Endothelial cell of umbilical vein (primary cell): ENCODE measurements around the gene MDH2. TPM values are rescaled to one million over a fixed set of nuclear protein-coding genes. Genes with fewer than 3 reads are reported as not detected.
A peak's percentile ranks its signal among the peaks of the same experiment; 100 is the strongest.

Source experiments
- BruUV-seq: library from RNA; stranded (reverse); fragments of 400-500 nt; replicated peaks from 2 replicates; lab custom pipeline; 2021; lab: Mats Ljungman, UMichigan
- CTCF ChIA-PET: fragments of 300-600, 350-600 bp; sonication (Branson Sonifier 250); formaldehyde crosslinking; loops from one replicate; lab custom pipeline; 2021; ENCODE audit warnings: antibody characterized with exemption, inconsistent platforms; lab: Charles Lee
- POLR2A ChIA-PET: fragments of 300-600, 350-600 bp; sonication (Branson Sonifier 250); formaldehyde crosslinking; loops from one replicate; lab custom pipeline; 2021; ENCODE audit warnings: antibody characterized with exemption, inconsistent platforms; lab: Charles Lee
- DNase-seq: peaks from one replicate; pipeline ENCODE4 v3.0.0-alpha.2; 2011; ENCODE audit warnings: low read depth, low spot score
- FAIRE-seq: peaks from 2 replicates; lab custom pipeline; 2011; peaks lifted over from hg19 to GRCh38; lab: Jason Lieb, UNC
- H2AFZ ChIP-seq: 2 replicates; pipeline ENCODE4 v1.6.0; 2012; ENCODE audit warnings: low read depth, low read length, control low read depth, inconsistent platforms
- H3K27ac ChIP-seq: 2 replicates; pipeline ENCODE4 v1.5.1; 2011; ENCODE audit warnings: low read depth, mild to moderate bottlenecking, control low read depth, low read length, moderate library complexity; ENCODE audit not compliant: insufficient read depth
- H3K27me3 ChIP-seq, 2 experiments: 2 replicates each; pipeline versions ENCODE4 v1.6.0 to v1.6.1; 2011; ENCODE audit warnings: low read length in 2 of 2, mixed read lengths in 1 of 2; ENCODE audit not compliant: control insufficient read depth in 2 of 2, insufficient read depth in 2 of 2
- H3K36me3 ChIP-seq, 2 experiments: 2 replicates in 1 of 2; 3 replicates in 1 of 2; pipeline ENCODE4 v1.5.1; 2011; ENCODE audit warnings: low read length in 2 of 2, mild to moderate bottlenecking in 1 of 2, moderate library complexity in 1 of 2; ENCODE audit not compliant: control insufficient read depth in 2 of 2, insufficient read depth in 2 of 2; ENCODE audit errors: extremely low read depth in 1 of 2
- H3K4me1 ChIP-seq: 3 replicates; pipeline ENCODE4 v1.5.1; 2011; ENCODE audit warnings: mild to moderate bottlenecking, low read length; ENCODE audit not compliant: control insufficient read depth, insufficient read depth; ENCODE audit errors: extremely low read depth
- H3K4me2 ChIP-seq: 2 replicates; pipeline ENCODE4 v1.6.1; 2011; ENCODE audit warnings: low read length, control low read depth, mixed read lengths; ENCODE audit not compliant: insufficient read depth
- H3K4me3 ChIP-seq, 3 experiments: fragments of 200-600 bp in 1 of 3; sonication (generic), shearing (Covaris generic) in 1 of 3; replicated peaks in 1 of 3; 2 replicates each; pipeline ENCODE4 v1.5.1; 2011 to 2016; ENCODE audit warnings: control low read depth in 3 of 3, low read length in 3 of 3, mild to moderate bottlenecking in 2 of 3, inconsistent platforms in 1 of 3, low read depth in 1 of 3, moderate library complexity in 1 of 3; ENCODE audit not compliant: insufficient read depth in 1 of 3
- H3K79me2 ChIP-seq: 2 replicates; pipeline ENCODE4 v1.6.0; 2012; ENCODE audit warnings: low read length, inconsistent platforms; ENCODE audit not compliant: control insufficient read depth, insufficient read depth
- H3K9ac ChIP-seq: replicated peaks from 2 replicates; pipeline ENCODE3; 2011; ENCODE audit warnings: low read length, control low read depth; ENCODE audit not compliant: insufficient read depth; ENCODE audit errors: extremely low read depth
- H3K9me1 ChIP-seq: replicated peaks from 3 replicates; pipeline ENCODE4 v1.6.0; 2011; ENCODE audit warnings: mild to moderate bottlenecking, low read length; ENCODE audit not compliant: control insufficient read depth, insufficient read depth; ENCODE audit errors: extremely low read depth
- H3K9me3 ChIP-seq: replicated peaks from 2 replicates; pipeline ENCODE4 v1.5.1; 2012; ENCODE audit warnings: low read length, inconsistent platforms; ENCODE audit not compliant: control insufficient read depth, insufficient read depth
- H4K20me1 ChIP-seq: replicated peaks from 2 replicates; pipeline ENCODE3; 2011; ENCODE audit warnings: mild to moderate bottlenecking, low read length; ENCODE audit not compliant: control insufficient read depth, insufficient read depth; ENCODE audit errors: extremely low read depth
- CTCF ChIP-seq, 2 donors: IDR thresholded peaks; 1 replicate in 1 of 2; 2 replicates in 1 of 2; pipeline ENCODE4 v1.5.1; 2011; ENCODE audit warnings: low read length in 2 of 2, mild to moderate bottlenecking in 2 of 2, moderate library complexity in 2 of 2, control low read depth in 1 of 2, inconsistent platforms in 1 of 2, low read depth in 1 of 2; ENCODE audit not compliant: insufficient read depth in 1 of 2; ENCODE audit errors: extremely low read depth in 1 of 2
- EZH2 ChIP-seq: IDR thresholded peaks from 2 replicates; pipeline ENCODE4 v1.6.1; 2012; ENCODE audit warnings: borderline replicate concordance, low read depth, mild to moderate bottlenecking, moderate library complexity, low read length, inconsistent platforms; ENCODE audit not compliant: severe bottlenecking
- FOS ChIP-seq: IDR thresholded peaks from 2 replicates; pipeline ENCODE4 v1.6.1; 2011; ENCODE audit warnings: mild to moderate bottlenecking, low read length, moderate library complexity, borderline replicate concordance; ENCODE audit not compliant: insufficient read depth
- GATA2 ChIP-seq: IDR thresholded peaks from 2 replicates; pipeline ENCODE4 v1.7.0; 2011; ENCODE audit warnings: low read depth, mild to moderate bottlenecking, moderate library complexity, mixed read lengths, low read length; ENCODE audit not compliant: insufficient read length, insufficient read depth
- JUN ChIP-seq: IDR thresholded peaks from 2 replicates; pipeline ENCODE4 v1.6.1; 2011; ENCODE audit warnings: borderline replicate concordance, low read depth; ENCODE audit not compliant: insufficient read length, insufficient read depth
- MAX ChIP-seq: IDR thresholded peaks from 2 replicates; pipeline ENCODE4 v1.6.1; 2011; ENCODE audit not compliant: insufficient read depth, insufficient read length
- MYC ChIP-seq: IDR thresholded peaks from one replicate; pipeline ENCODE4 v1.6.1; 2011; ENCODE audit warnings: mild to moderate bottlenecking, low read depth, low read length
- POLR2A ChIP-seq: IDR thresholded peaks from 2 replicates; pipeline ENCODE4 v1.6.1; 2012; ENCODE audit warnings: low read depth, mild to moderate bottlenecking, control low read depth, low read length
- POLR2AphosphoS5 ChIP-seq: IDR thresholded peaks from 2 replicates; pipeline ENCODE4 v1.6.1; 2012; ENCODE audit warnings: low read depth, mild to moderate bottlenecking, control low read depth, low read length, moderate library complexity; ENCODE audit not compliant: insufficient read depth
- dilution Hi-C: fragments of 300-500 bp; cut with MboI; formaldehyde crosslinking; loops from one replicate; pipeline ENCODE4 v1.15.0; 2019; ENCODE audit warnings: low sequenced_read_pairs; ENCODE audit not compliant: extremely low pct_ligation_motif_present
- intact Hi-C: fragments of 100-400 bp; cut with micrococcal nuclease; formaldehyde crosslinking; loops from one replicate; pipeline ENCODE4 v1.10.0; 2022
- polyA plus RNA-seq, 4 experiments: library from polyadenylated mRNA; depleted of rRNA in 3 of 4; stranded (reverse) in 3 of 4; unstranded in 1 of 4; fragments of >200 nt; gene quantifications; 2 replicates each; pipeline versions ENCODE4 v1.2.1 to v1.2.3, GENCODE V29; 2011 to 2012; ENCODE audit warnings: missing spikeins in 1 of 4
- total RNA-seq: library from RNA; stranded (reverse); gene quantifications from 2 replicates; pipeline ENCODE4 v1.2.3, GENCODE V29; 2021

Gene MDH2
- total and polyA plus RNA-seq, 2 donors (not counting 3 experiments of a cell fraction or from before 2014, with no cell fraction given) = 123 to 175 TPM

GRCh38 chr7:76074972-76075370 is 27.1 kb downstream of the MDH2 start:
- dilution Hi-C loops = no loop called here
- Histone ChIP-seq H3K9me1 (no peaks in the 10 kb centered on the region), H3K79me2 (no peaks in the 10 kb centered on the region), H3K36me3 (no peaks in the 10 kb centered on the region), H3K4me1 (peaks cover 4% of the 10 kb centered on the region), H3K27ac (peak overlapping the region; percentile 30), H3K4me3 (no peak overlapping the region), H3K9ac (no peak overlapping the region), H3K27me3 (no peaks in the 10 kb centered on the region), H3K4me2 (no peak overlapping the region), H3K9me3 (no peaks in the 10 kb centered on the region), H4K20me1 (no peaks in the 10 kb centered on the region), H2AFZ (no peak overlapping the region)
- BruUV-seq = no TSS peak
- DNase-seq (peak; percentile 8), FAIRE-seq (peak; percentile 88)
- ChIA-PET CTCF (interaction anchor here (1.2 to 1.9 kb wide), 5 partner anchors 8 to 188 kb away, joined by 3 to 9 read pairs (median 4); no protein-coding TSS in a partner anchor), POLR2A (no interaction called here)
- TF ChIP-seq EZH2 = no peak
- no peak for TF ChIP-seq MAX
- no peak for TF ChIP-seq MYC
- TF ChIP-seq JUN = no peak
- TF ChIP-seq POLR2AphosphoS5 = no peak
- TF ChIP-seq POLR2A = no peak
- TF ChIP-seq CTCF (IDR thresholded peaks at IDR 0.05; ENCODE audit: extremely low read depth in 1 of 2, insufficient read depth in 1 of 2, low read depth in 1 of 2, low read length in 2 of 2) = no peak
- no peak for TF ChIP-seq GATA2
- TF ChIP-seq FOS = no peak
- intact Hi-C loops = no loop called here
